Measurements from ENCODE around the gene CFAP65. TPM values are rescaled to one million over a fixed set of nuclear protein-coding genes. Genes with fewer than 3 reads are reported as not detected.

CFAP65 gene
- total RNA-seq, 1 experiment from 2014 or later = 0.33 TPM

GRCh38 chr2:219071131-219071816, 30.0 kb upstream of the CFAP65 start:
- intact Hi-C loops (cut with micrococcal nuclease; ENCODE audit: unreplicated experiment) = no loop called here
- in situ Hi-C loops (cut with HindIII; ENCODE audit: low pct_unique_long_range_greater_than_20kb, low sequenced_read_pairs) = no loop called here
- Histone ChIP-seq H3K27me3 (ENCODE audit: control insufficient read depth, insufficient read depth, low read length) (no peaks in the 10 kb centered on the region), H3K27ac (ENCODE audit: low read length) (no peak overlapping the region), H3K9me3 (ENCODE audit: control insufficient read depth, insufficient read depth, low read depth, low read length) (no peaks in the 10 kb centered on the region), H3K36me3 (ENCODE audit: control insufficient read depth, insufficient read depth, low read length) (no peaks in the 10 kb centered on the region), H3K4me1 (ENCODE audit: control insufficient read depth, insufficient read depth, low read length) (no peaks in the 10 kb centered on the region), H3K4me3 (ENCODE audit: low read depth in 2 of 2, low read length in 2 of 2) (no peak overlapping the region)
- DNase-seq (ENCODE audit: low read depth, low spot score) (no peak), ATAC-seq (no peak)
- no TSS peak for BruUV-seq (replicated peaks)
- TF ChIP-seq TCF7L2 (IDR thresholded peaks at IDR 0.05; ENCODE audit: low read depth, low read length) (no peak), SIN3A (IDR thresholded peaks at IDR 0.05; ENCODE audit: borderline replicate concordance, insufficient read depth, low read depth, low read length) (no peak), REST (IDR thresholded peaks at IDR 0.05; ENCODE audit: insufficient read depth in 1 of 2, low read depth in 2 of 2, low read length in 1 of 2) (no peak)
- CTCF ChIA-PET = no interaction called here
- POLR2A ChIA-PET = no interaction called here

GRCh38 chr2:219065484-219065883, 24.2 kb upstream of the CFAP65 start:
- Histone ChIP-seq H3K9me3 (ENCODE audit: control insufficient read depth, insufficient read depth, low read depth, low read length) (no peaks in the 10 kb centered on the region), H3K4me3 (ENCODE audit: low read depth in 2 of 2, low read length in 2 of 2) (no peak overlapping the region), H3K36me3 (ENCODE audit: control insufficient read depth, insufficient read depth, low read length) (no peaks in the 10 kb centered on the region), H3K4me1 (ENCODE audit: control insufficient read depth, insufficient read depth, low read length) (peaks cover 5% of the 10 kb centered on the region; the same call in 1 of the 2 replicates), H3K27ac (ENCODE audit: low read length) (no peak overlapping the region), H3K27me3 (ENCODE audit: control insufficient read depth, insufficient read depth, low read length) (peaks cover 21% of the 10 kb centered on the region)
- CTCF ChIA-PET = interaction anchor here (1.0 kb wide), 2 partner anchors 36 to 38 kb away, joined by 3 to 5 read pairs; no protein-coding TSS in a partner anchor
- ATAC-seq = no peak
- in situ Hi-C loops (cut with HindIII; ENCODE audit: low pct_unique_long_range_greater_than_20kb, low sequenced_read_pairs) = no loop called here
- TF ChIP-seq REST (IDR thresholded peaks at IDR 0.05; ENCODE audit: insufficient read depth in 1 of 2, low read depth in 2 of 2, low read length in 1 of 2) = no peak
- intact Hi-C loops (cut with micrococcal nuclease; ENCODE audit: unreplicated experiment) = no loop called here
- POLR2A ChIA-PET = no interaction called here
- BruUV-seq (replicated peaks) = no TSS peak
- no peak for DNase-seq (ENCODE audit: low read depth, low spot score)

GRCh38 chr2:219062081-219062480, 20.8 kb upstream of the CFAP65 start:
- TF ChIP-seq SIN3A (IDR thresholded peaks at IDR 0.05; ENCODE audit: borderline replicate concordance, insufficient read depth, low read depth, low read length) = no peak
- TF ChIP-seq REST (IDR thresholded peaks at IDR 0.05; ENCODE audit: insufficient read depth in 1 of 2, low read depth in 2 of 2, low read length in 1 of 2) = no peak
- Histone ChIP-seq H3K36me3 (ENCODE audit: control insufficient read depth, insufficient read depth, low read length) (no peaks in the 10 kb centered on the region), H3K4me3 (ENCODE audit: low read depth in 2 of 2, low read length in 2 of 2) (no peak overlapping the region), H3K27me3 (ENCODE audit: control insufficient read depth, insufficient read depth, low read length) (peaks cover 30% of the 10 kb centered on the region), H3K27ac (ENCODE audit: low read length) (no peak overlapping the region), H3K9me3 (ENCODE audit: control insufficient read depth, insufficient read depth, low read depth, low read length) (no peaks in the 10 kb centered on the region), H3K4me1 (ENCODE audit: control insufficient read depth, insufficient read depth, low read length) (peaks cover 21% of the 10 kb centered on the region)
- ChIA-PET CTCF (interaction anchor here (1.5 kb wide), 1 partner anchor 32 kb away, joined by 5 read pairs; no protein-coding TSS in a partner anchor), POLR2A (no interaction called here)
- DNase-seq (ENCODE audit: low read depth, low spot score) (no peak), ATAC-seq (no peak)
- BruUV-seq (replicated peaks) = no TSS peak
- intact Hi-C loops (cut with micrococcal nuclease; ENCODE audit: unreplicated experiment) (no loop called here), in situ Hi-C loops (cut with HindIII; ENCODE audit: low pct_unique_long_range_greater_than_20kb, low sequenced_read_pairs) (no loop called here)

Data from Panc1 (cell line).